ENCODE results near the gene RBM28.

DNA sequence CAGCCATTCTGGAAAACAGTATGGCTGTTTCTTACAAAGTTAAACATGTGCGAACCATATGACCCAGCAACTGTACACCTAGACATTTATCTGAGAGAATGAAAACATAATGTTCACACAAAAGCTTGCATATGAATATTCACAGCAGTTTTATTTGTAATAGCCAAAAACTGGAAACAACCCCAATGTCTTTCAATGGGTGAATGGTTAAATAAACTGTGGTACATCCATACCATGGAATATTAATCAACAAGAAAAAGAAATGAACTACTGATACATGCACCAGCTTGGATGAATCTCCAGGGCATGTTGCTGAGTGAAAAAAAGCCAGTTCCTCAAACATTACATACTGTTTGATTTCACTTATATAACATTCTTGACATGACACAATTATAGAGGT, 65.3 kb downstream of the RBM28 start:
- TF ChIP-seq, protein P1, sequence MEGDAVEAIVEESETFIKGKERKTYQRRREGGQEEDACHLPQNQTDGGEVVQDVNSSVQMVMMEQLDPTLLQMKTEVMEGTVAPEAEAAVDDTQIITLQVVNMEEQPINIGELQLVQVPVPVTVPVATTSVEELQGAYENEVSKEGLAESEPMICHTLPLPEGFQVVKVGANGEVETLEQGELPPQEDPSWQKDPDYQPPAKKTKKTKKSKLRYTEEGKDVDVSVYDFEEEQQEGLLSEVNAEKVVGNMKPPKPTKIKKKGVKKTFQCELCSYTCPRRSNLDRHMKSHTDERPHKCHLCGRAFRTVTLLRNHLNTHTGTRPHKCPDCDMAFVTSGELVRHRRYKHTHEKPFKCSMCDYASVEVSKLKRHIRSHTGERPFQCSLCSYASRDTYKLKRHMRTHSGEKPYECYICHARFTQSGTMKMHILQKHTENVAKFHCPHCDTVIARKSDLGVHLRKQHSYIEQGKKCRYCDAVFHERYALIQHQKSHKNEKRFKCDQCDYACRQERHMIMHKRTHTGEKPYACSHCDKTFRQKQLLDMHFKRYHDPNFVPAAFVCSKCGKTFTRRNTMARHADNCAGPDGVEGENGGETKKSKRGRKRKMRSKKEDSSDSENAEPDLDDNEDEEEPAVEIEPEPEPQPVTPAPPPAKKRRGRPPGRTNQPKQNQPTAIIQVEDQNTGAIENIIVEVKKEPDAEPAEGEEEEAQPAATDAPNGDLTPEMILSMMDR (IDR thresholded peaks at IDR 0.05): no peak
- TF ChIP-seq POLR2A (IDR thresholded peaks at IDR 0.05): no peak
